Caco-2 (cell line): ENCODE results near the gene IZUMO4. TPM values are rescaled to one million over a fixed set of nuclear protein-coding genes. Genes with fewer than 3 reads are reported as not detected.

Source experiments
- BruUV-seq: library from RNA; stranded (reverse); fragments of 400-500 nt; replicated peaks from 2 replicates; lab custom pipeline; 2021; lab: Mats Ljungman, UMichigan
- CTCF ChIA-PET: fragments of 300-600 bp; sonication (Branson Sonifier 250); formaldehyde crosslinking; loops from one replicate; lab custom pipeline; 2022; ENCODE audit warnings: antibody characterized with exemption; lab: Charles Lee
- POLR2A ChIA-PET: fragments of 300-600 bp; sonication (Branson Sonifier 250); formaldehyde crosslinking; loops from one replicate; lab custom pipeline; 2022; ENCODE audit warnings: antibody characterized with exemption; lab: Charles Lee
- DNase-seq, 2 experiments: peaks; one replicate each; pipeline versions ENCODE4 v3.0.0 to v3.0.0-alpha.2; 2020 to 2022
- H3K27me3 ChIP-seq: replicated peaks from 2 replicates; pipeline ENCODE4 v1.6.0; 2011; ENCODE audit warnings: low read length; ENCODE audit not compliant: control insufficient read depth, insufficient read depth
- H3K36me3 ChIP-seq: 2 replicates; pipeline ENCODE4 v1.5.1; 2011; ENCODE audit warnings: low read length; ENCODE audit not compliant: control insufficient read depth, insufficient read depth
- H3K4me1 ChIP-seq: fragments of 250-450 bp; sonication (Bioruptor Pico); 2 replicates; pipeline ENCODE4 v1.5.1; 2020; ENCODE audit warnings: mild to moderate bottlenecking
- H3K4me3 ChIP-seq: 2 replicates; pipeline ENCODE4 v1.5.1; 2011; ENCODE audit warnings: low read depth, mild to moderate bottlenecking, control low read depth, low read length
- H3K9me3 ChIP-seq: fragments of 250-450 bp; sonication (Bioruptor Pico); 2 replicates; pipeline ENCODE4 v1.5.1; 2020; ENCODE audit warnings: mild to moderate bottlenecking, moderate library complexity
- H3K27ac Mint-ChIP-seq: one replicate; pipeline ENCODE4 v1.8.0; 2022; ENCODE audit warnings: mixed read lengths; ENCODE audit not compliant: unreplicated experiment
- H3K27me3 Mint-ChIP-seq: one replicate; pipeline ENCODE4 v1.8.0; 2022; ENCODE audit warnings: mixed read lengths; ENCODE audit not compliant: insufficient read depth, unreplicated experiment
- H3K36me3 Mint-ChIP-seq: one replicate; pipeline ENCODE4 v1.8.0; 2022; ENCODE audit warnings: mild to moderate bottlenecking, mixed read lengths; ENCODE audit not compliant: insufficient read depth, unreplicated experiment
- H3K4me1 Mint-ChIP-seq: one replicate; pipeline ENCODE4 v1.8.0; 2022; ENCODE audit warnings: low read depth, mixed read lengths; ENCODE audit not compliant: unreplicated experiment
- H3K4me3 Mint-ChIP-seq: one replicate; pipeline ENCODE4 v1.8.0; 2022; ENCODE audit warnings: mild to moderate bottlenecking, moderate library complexity, mixed read lengths; ENCODE audit not compliant: unreplicated experiment
- H3K9me3 Mint-ChIP-seq: one replicate; pipeline ENCODE4 v1.8.0; 2022; ENCODE audit warnings: mixed read lengths; ENCODE audit not compliant: unreplicated experiment
- intact Hi-C: fragments of 100-400 bp; cut with micrococcal nuclease; formaldehyde crosslinking; loops from one replicate; pipeline ENCODE4 v1.10.0; 2022; ENCODE audit not compliant: unreplicated experiment
- total RNA-seq: library from RNA; stranded (reverse); gene quantifications from 2 replicates; pipeline ENCODE4 v1.2.3, GENCODE V29; 2022
- TF ChIP-seq, protein P1 (sequence below), 2 experiments: fragments of 200-600 bp in 1 of 2; IDR thresholded peaks; 1 replicate in 1 of 2; 2 replicates in 1 of 2; pipeline versions ENCODE4 v1.5.1 to v1.8.0; 2011 to 2022; ENCODE audit warnings: antibody characterized with exemption in 1 of 2, control low read depth in 1 of 2, inconsistent platforms in 1 of 2, low read depth in 1 of 2, low read length in 1 of 2, mild to moderate bottlenecking in 1 of 2, moderate library complexity in 1 of 2; ENCODE audit not compliant: insufficient read depth in 1 of 2, severe bottlenecking in 1 of 2, unreplicated experiment in 1 of 2

The IZUMO4 gene
- total RNA-seq, 1 experiment from 2014 or later, result 1.1 TPM

DNA sequence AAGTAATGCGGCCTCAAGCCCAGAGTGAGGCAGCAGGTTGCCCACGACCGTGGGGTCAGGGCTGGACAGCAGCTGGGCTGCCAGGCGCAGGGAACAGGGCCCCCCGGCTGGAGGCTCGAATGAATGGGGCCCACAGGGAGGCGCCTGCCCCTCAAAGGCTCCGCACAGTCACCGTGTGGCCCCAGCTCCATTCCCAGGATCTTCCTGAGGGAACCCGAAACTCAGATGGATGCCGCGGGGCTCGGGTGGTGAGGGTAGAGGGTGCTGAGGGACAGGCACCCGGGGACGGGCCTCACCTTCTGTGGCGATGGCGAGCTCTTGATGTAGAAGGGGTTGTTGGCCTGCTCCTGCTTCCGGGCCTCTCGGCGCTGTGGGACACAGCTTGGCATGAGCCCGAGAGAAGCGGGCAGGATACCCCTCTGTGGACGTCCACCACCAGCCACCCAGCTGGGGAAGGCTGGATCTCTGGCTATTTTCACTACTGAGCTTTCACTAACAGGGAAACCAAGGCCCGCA, 19.3 kb downstream of the IZUMO4 start:
- H3K27me3 Mint-ChIP-seq, result no peaks in the 10 kb centered on the region
- TF ChIP-seq, protein P1, sequence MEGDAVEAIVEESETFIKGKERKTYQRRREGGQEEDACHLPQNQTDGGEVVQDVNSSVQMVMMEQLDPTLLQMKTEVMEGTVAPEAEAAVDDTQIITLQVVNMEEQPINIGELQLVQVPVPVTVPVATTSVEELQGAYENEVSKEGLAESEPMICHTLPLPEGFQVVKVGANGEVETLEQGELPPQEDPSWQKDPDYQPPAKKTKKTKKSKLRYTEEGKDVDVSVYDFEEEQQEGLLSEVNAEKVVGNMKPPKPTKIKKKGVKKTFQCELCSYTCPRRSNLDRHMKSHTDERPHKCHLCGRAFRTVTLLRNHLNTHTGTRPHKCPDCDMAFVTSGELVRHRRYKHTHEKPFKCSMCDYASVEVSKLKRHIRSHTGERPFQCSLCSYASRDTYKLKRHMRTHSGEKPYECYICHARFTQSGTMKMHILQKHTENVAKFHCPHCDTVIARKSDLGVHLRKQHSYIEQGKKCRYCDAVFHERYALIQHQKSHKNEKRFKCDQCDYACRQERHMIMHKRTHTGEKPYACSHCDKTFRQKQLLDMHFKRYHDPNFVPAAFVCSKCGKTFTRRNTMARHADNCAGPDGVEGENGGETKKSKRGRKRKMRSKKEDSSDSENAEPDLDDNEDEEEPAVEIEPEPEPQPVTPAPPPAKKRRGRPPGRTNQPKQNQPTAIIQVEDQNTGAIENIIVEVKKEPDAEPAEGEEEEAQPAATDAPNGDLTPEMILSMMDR (IDR thresholded peaks at IDR 0.05; ENCODE audit: insufficient read depth in 1 of 2, low read depth in 1 of 2, low read length in 1 of 2, severe bottlenecking in 1 of 2, unreplicated experiment in 1 of 2), result no peak
- H3K27me3 ChIP-seq, result no peaks in the 10 kb centered on the region
- H3K27ac Mint-ChIP-seq, result no peak overlapping the region
- no peaks in the 10 kb centered on the region for H3K9me3 Mint-ChIP-seq
- BruUV-seq, result no TSS peak
- no peak for DNase-seq
- H3K36me3 Mint-ChIP-seq, result peaks cover 97% of the 10 kb centered on the region
- H3K9me3 ChIP-seq, result no peaks in the 10 kb centered on the region
- ChIA-PET POLR2A (no interaction called here), CTCF (no interaction called here)
- intact Hi-C loops, result no loop called here
- no peak overlapping the region for H3K4me3 ChIP-seq
- no peak overlapping the region for H3K4me3 Mint-ChIP-seq
- H3K4me1 ChIP-seq, result no peaks in the 10 kb centered on the region
- no peaks in the 10 kb centered on the region for H3K4me1 Mint-ChIP-seq
- peaks cover 5% of the 10 kb centered on the region for H3K36me3 ChIP-seq

DNA sequence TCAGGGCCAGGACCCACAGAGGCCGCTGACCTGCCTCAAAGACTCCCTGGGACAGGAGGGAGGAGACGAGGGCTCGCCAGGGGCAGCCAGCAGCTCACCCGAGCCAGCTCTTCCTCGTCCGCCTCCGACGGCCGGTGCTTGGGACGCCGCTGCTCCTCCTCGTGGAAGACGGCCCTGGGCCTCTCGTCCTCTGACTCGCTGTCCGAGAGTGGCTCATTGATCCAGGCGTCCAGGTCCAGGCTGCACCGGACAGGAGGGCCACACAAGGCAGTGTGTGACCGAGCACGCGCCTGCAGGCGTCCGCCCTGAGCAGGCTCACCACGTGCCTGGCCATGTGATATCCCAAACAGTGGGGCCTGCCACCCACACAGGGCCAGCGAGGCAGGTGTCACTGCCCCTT, 19.8 kb downstream of the IZUMO4 start:
- DNase-seq, result no peak
- Histone ChIP-seq H3K27me3 (no peaks in the 10 kb centered on the region), H3K4me1 (no peaks in the 10 kb centered on the region), H3K36me3 (peaks cover 5% of the 10 kb centered on the region), H3K4me3 (no peak overlapping the region), H3K9me3 (no peaks in the 10 kb centered on the region)
- H3K4me3 Mint-ChIP-seq, result no peak overlapping the region
- intact Hi-C loops, result no loop called here
- CTCF ChIA-PET, result no interaction called here
- H3K9me3 Mint-ChIP-seq, result no peaks in the 10 kb centered on the region
- H3K4me1 Mint-ChIP-seq, result no peaks in the 10 kb centered on the region
- TF ChIP-seq, protein P1 (IDR thresholded peaks at IDR 0.05; ENCODE audit: insufficient read depth in 1 of 2, low read depth in 1 of 2, low read length in 1 of 2, severe bottlenecking in 1 of 2, unreplicated experiment in 1 of 2), result no peak
- H3K27me3 Mint-ChIP-seq, result no peaks in the 10 kb centered on the region
- BruUV-seq, result no TSS peak
- H3K36me3 Mint-ChIP-seq, result peaks cover 97% of the 10 kb centered on the region
- POLR2A ChIA-PET, result no interaction called here
- H3K27ac Mint-ChIP-seq, result no peak overlapping the region

DNA sequence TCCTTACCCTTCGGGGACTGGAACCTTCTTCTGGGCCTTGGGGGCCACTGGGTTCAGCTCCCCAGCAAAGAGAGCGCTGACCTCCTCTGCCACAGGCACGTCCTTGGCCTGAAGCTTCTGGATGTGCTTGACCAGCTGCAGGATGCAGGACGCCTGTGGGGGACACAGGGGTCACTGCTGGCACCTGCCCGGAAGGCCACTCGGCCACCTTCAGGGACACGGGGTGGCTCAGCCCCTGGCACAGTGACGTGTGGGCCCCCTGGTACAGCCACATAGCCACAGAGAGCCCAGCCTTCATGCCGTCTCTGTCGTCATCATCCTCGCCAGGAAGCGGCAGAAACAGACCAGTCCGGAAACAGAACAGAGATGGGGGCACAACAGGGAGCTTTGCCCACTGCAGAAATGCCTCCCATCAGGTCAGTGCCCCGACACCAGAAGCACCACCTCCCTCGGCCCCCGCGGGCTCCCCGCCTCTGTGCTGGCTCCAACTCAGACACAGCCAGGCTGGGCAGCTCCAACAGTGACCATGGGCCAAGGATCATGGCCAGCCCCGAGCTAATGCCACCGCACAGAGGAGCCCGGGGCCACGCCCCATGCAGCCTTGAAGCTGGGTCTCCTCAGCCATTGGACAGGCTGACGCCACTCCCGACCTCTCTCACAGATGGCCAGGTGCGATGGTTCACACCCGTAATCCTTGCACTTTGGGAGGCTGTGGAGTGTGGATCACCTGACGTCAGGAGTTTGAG, 20.7 kb downstream of the IZUMO4 start:
- intact Hi-C loops, result no loop called here
- Mint-ChIP-seq H3K4me3 (no peak overlapping the region), H3K27me3 (no peaks in the 10 kb centered on the region), H3K27ac (no peak overlapping the region), H3K36me3 (peaks cover 99% of the 10 kb centered on the region), H3K4me1 (no peaks in the 10 kb centered on the region), H3K9me3 (no peaks in the 10 kb centered on the region)
- no peaks in the 10 kb centered on the region for H3K9me3 ChIP-seq
- H3K36me3 ChIP-seq, result peaks cover 3% of the 10 kb centered on the region
- no peak overlapping the region for H3K4me3 ChIP-seq
- H3K4me1 ChIP-seq, result no peaks in the 10 kb centered on the region
- no TSS peak for BruUV-seq
- no peaks in the 10 kb centered on the region for H3K27me3 ChIP-seq
- ChIA-PET POLR2A (no interaction called here), CTCF (no interaction called here)
- TF ChIP-seq, protein P1 (IDR thresholded peaks at IDR 0.05; ENCODE audit: insufficient read depth in 1 of 2, low read depth in 1 of 2, low read length in 1 of 2, severe bottlenecking in 1 of 2, unreplicated experiment in 1 of 2), result no peak
- DNase-seq, result no peak
